Prostate gland (tissue), 2 donors: ENCODE results near the gene AKAP10. TPM values are rescaled to one million over a fixed set of nuclear protein-coding genes. Genes with fewer than 3 reads are reported as not detected.
"Not testable (repeated sequence)": the region's sequence is repeated elsewhere in the genome, so short reads cannot be mapped to it uniquely, and the experiment has no call there.

Experiments
- DNase-seq: peaks from one replicate; pipeline ENCODE4 v3.0.0-alpha.2; 2019; ENCODE audit warnings: low spot score
- H3K27ac ChIP-seq, 2 donors: fragments of 200-600 bp; sonication (generic); 2 replicates each; pipeline ENCODE4 v1.5.1; 2017 to 2019
- H3K27me3 ChIP-seq: fragments of 200-600 bp; sonication (generic); replicated peaks from 2 replicates; pipeline ENCODE4 v1.5.1; 2019; ENCODE audit not compliant: insufficient read depth
- H3K36me3 ChIP-seq, 2 donors: fragments of 200-600 bp; sonication (generic); 1 replicate in 1 of 2; 2 replicates in 1 of 2; pipeline versions ENCODE4 v1.5.1 to v1.8.1; 2017 to 2019
- H3K4me1 ChIP-seq: fragments of 200-600 bp; sonication (generic); replicated peaks from 2 replicates; pipeline ENCODE4 v1.5.1; 2019
- H3K4me3 ChIP-seq, 2 donors: fragments of 200-600 bp; sonication (generic); 2 replicates each; pipeline ENCODE4 v1.5.1; 2017 to 2019
- H3K9me3 ChIP-seq: fragments of 200-600 bp; sonication (generic); 2 replicates; pipeline ENCODE4 v1.5.1; 2017
- CTCF ChIP-seq, 4 experiments: fragments of 200-600 bp in 2 of 4; fragments of 450-650 bp in 2 of 4; sonication (generic) in 2 of 4; IDR thresholded peaks; 1 replicate in 3 of 4; 2 replicates in 1 of 4; pipeline ENCODE4 v1.5.1; 2016 to 2019; ENCODE audit warnings: antibody characterized with exemption in 4 of 4, mild to moderate bottlenecking in 2 of 4, moderate library complexity in 2 of 4
- POLR2A ChIP-seq: fragments of 450-650 bp; IDR thresholded peaks from one replicate; pipeline ENCODE4 v1.6.1; 2016; ENCODE audit warnings: antibody characterized with exemption, mild to moderate bottlenecking
- POLR2AphosphoS5 ChIP-seq: sonication (generic); formaldehyde crosslinking; IDR thresholded peaks from one replicate; pipeline ENCODE4 v1.6.1; 2017; ENCODE audit warnings: antibody characterized with exemption
- WGBS: methylation state at CpG from one replicate; pipeline ENCODE4 v1.1.5; 2018; 5-methylcytosine and 5-hydroxymethylcytosine counted together
- intact Hi-C: fragments of 100-400 bp; cut with DNase I; formaldehyde crosslinking; loops from one replicate; pipeline ENCODE4 v1.14.2; 2022
- total RNA-seq, 2 donors: library from RNA; depleted of rRNA; stranded (reverse); fragments of >200 nt; gene quantifications; one replicate each; pipeline ENCODE4 v1.1.0, GENCODE V29; 2016

The AKAP10 gene
- total RNA-seq: 10 to 100 TPM; 26.8 to 31.7 TPM

GRCh38 chr17:19977293-19978208 is at the start of gene AKAP10:
Gene AKAP10 (minus strand): TSS chr17:19977828. CDS start chr17:19977679, 149 bp downstream.
- H3K27me3 ChIP-seq: no peaks in the 10 kb centered on the region
- no peaks in the 10 kb centered on the region for H3K36me3 ChIP-seq
- H3K4me1 ChIP-seq: no peaks in the 10 kb centered on the region
- peak within 1 kb of the TSS; percentile 94 to 99 for H3K4me3 ChIP-seq
- intact Hi-C loops: loop anchor here (2.0 kb wide), 1 partner anchor 111 kb away; the partner anchor contains the start of gene ULK2
- peak within 1 kb of the TSS; percentile 87 to 94 for H3K27ac ChIP-seq
- TF ChIP-seq POLR2A (peak; percentile 45), POLR2AphosphoS5 (peak; percentile 88), CTCF (IDR thresholded peaks at IDR 0.05) (no peak)
- no peaks in the 10 kb centered on the region for H3K9me3 ChIP-seq
- under 1% methylated on average over 65 of the region's 75 CpGs for WGBS
- DNase-seq: peak; percentile 89

GRCh38 chr17:20026960-20027359 is 49.3 kb upstream of the AKAP10 start:
- Histone ChIP-seq H3K4me1 (no peaks in the 10 kb centered on the region), H3K36me3 (no peaks in the 10 kb centered on the region), H3K9me3 (no peaks in the 10 kb centered on the region), H3K4me3 (no peak overlapping the region), H3K27me3 (no peaks in the 10 kb centered on the region), H3K27ac (no peak overlapping the region)
- intact Hi-C loops: no loop called here
- TF ChIP-seq POLR2A (no peak), CTCF (IDR thresholded peaks at IDR 0.05) (no peak), POLR2AphosphoS5 (no peak)
- DNase-seq: no peak

GRCh38 chr17:20022701-20023100 is 45.1 kb upstream of the AKAP10 start:
- TF ChIP-seq POLR2A: no peak
- TF ChIP-seq CTCF (IDR thresholded peaks at IDR 0.05): no peak
- TF ChIP-seq POLR2AphosphoS5: no peak
- WGBS: 80% methylated on average over 4 of the region's 4 CpGs
- no peak for DNase-seq
- intact Hi-C loops: no loop called here
- Histone ChIP-seq H3K4me1 (no peaks in the 10 kb centered on the region), H3K27me3 (no peaks in the 10 kb centered on the region), H3K9me3 (no peaks in the 10 kb centered on the region), H3K27ac (no peak overlapping the region), H3K36me3 (no peaks in the 10 kb centered on the region), H3K4me3 (no peak overlapping the region)

GRCh38 chr17:20016475-20016992 is 38.9 kb upstream of the AKAP10 start:
- H3K36me3 ChIP-seq, intact Hi-C loops: not testable (repeated sequence)
- 96% methylated on average over 28 of the region's 32 CpGs for WGBS

GRCh38 chr17:20012017-20012536 is 34.4 kb upstream of the AKAP10 start:
- H3K27ac ChIP-seq: no peak overlapping the region
- no peak for TF ChIP-seq POLR2A
- no peak for TF ChIP-seq CTCF (IDR thresholded peaks at IDR 0.05)
- TF ChIP-seq POLR2AphosphoS5: no peak
- H3K27me3 ChIP-seq: no peaks in the 10 kb centered on the region
- no peak overlapping the region for H3K4me3 ChIP-seq
- no peaks in the 10 kb centered on the region for H3K36me3 ChIP-seq
- no peak for DNase-seq
- no peaks in the 10 kb centered on the region for H3K9me3 ChIP-seq
- intact Hi-C loops: no loop called here
- 82% methylated on average over 2 of the region's 2 CpGs for WGBS
- peaks cover 3% of the 10 kb centered on the region for H3K4me1 ChIP-seq

More at GRCh38 chr17:20016475-20016992, 38.9 kb upstream of the AKAP10 start:
- not testable (repeated sequence) for H3K4me1 ChIP-seq, H3K27ac ChIP-seq, DNase-seq, H3K9me3 ChIP-seq, H3K27me3 ChIP-seq, H3K4me3 ChIP-seq
